WERI-Rb-1 (cell line): Measurements from ENCODE around the gene ROPN1.

ENCODE experiments used
- DNase-seq: peaks from one replicate; pipeline ENCODE4 v3.0.0-alpha.2; 2020
- H3K27ac ChIP-seq: fragments of 250-450 bp; sonication (Bioruptor Pico); 2 replicates; pipeline ENCODE4 v1.5.1; 2020; ENCODE audit warnings: mild to moderate bottlenecking, moderate library complexity
- H3K27me3 ChIP-seq: fragments of 250-450 bp; sonication (Bioruptor Pico); 2 replicates; pipeline ENCODE4 v1.5.1; 2021; ENCODE audit warnings: mild to moderate bottlenecking, low read depth, moderate library complexity; ENCODE audit not compliant: insufficient read depth, severe bottlenecking
- H3K36me3 ChIP-seq: fragments of 250-450 bp; sonication (Bioruptor Pico); 2 replicates; pipeline ENCODE4 v1.5.1; 2020; ENCODE audit warnings: mild to moderate bottlenecking, moderate library complexity
- H3K4me3 ChIP-seq: 2 replicates; pipeline ENCODE4 v1.5.1; 2011; ENCODE audit warnings: low read depth, mild to moderate bottlenecking, control low read depth, low read length
- H3K9me3 ChIP-seq: fragments of 250-450 bp; sonication (Bioruptor Pico); 2 replicates; pipeline ENCODE4 v1.5.1; 2021; ENCODE audit warnings: mild to moderate bottlenecking, moderate library complexity; ENCODE audit not compliant: severe bottlenecking
- TF ChIP-seq, protein P1 (sequence below): IDR thresholded peaks from 2 replicates; pipeline ENCODE4 v1.5.1; 2011; ENCODE audit warnings: low read depth, mild to moderate bottlenecking, control low read depth, inconsistent platforms, low read length

Gene ROPN1

DNA sequence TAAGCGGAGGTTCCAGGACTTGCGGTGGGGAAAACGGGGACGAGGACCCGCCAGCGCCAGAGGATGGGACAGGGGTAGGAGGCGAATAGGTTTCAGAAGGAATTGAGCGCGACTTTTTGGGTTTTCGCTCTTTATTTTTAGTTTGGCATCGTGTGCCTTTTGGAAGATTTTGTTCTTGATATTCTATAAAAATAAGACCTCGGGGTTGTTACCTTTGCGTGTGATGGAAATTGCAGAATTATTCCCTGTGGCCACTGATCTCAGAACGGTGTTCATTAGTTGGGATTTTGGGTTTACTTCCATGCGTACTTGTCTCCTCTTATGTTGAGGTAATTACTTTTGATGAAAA lies 30.4 kb downstream of the ROPN1 start:
- TF ChIP-seq, protein P1, sequence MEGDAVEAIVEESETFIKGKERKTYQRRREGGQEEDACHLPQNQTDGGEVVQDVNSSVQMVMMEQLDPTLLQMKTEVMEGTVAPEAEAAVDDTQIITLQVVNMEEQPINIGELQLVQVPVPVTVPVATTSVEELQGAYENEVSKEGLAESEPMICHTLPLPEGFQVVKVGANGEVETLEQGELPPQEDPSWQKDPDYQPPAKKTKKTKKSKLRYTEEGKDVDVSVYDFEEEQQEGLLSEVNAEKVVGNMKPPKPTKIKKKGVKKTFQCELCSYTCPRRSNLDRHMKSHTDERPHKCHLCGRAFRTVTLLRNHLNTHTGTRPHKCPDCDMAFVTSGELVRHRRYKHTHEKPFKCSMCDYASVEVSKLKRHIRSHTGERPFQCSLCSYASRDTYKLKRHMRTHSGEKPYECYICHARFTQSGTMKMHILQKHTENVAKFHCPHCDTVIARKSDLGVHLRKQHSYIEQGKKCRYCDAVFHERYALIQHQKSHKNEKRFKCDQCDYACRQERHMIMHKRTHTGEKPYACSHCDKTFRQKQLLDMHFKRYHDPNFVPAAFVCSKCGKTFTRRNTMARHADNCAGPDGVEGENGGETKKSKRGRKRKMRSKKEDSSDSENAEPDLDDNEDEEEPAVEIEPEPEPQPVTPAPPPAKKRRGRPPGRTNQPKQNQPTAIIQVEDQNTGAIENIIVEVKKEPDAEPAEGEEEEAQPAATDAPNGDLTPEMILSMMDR: no peak
- Histone ChIP-seq H3K4me3 (peak overlapping the region; percentile 80), H3K27me3 (no peaks in the 10 kb centered on the region), H3K27ac (peak overlapping the region; percentile 14; the same call in 1 of the 2 replicates), H3K9me3 (no peaks in the 10 kb centered on the region), H3K36me3 (peaks cover 2% of the 10 kb centered on the region; the same call in 1 of the 2 replicates)
- no peak for DNase-seq

DNA sequence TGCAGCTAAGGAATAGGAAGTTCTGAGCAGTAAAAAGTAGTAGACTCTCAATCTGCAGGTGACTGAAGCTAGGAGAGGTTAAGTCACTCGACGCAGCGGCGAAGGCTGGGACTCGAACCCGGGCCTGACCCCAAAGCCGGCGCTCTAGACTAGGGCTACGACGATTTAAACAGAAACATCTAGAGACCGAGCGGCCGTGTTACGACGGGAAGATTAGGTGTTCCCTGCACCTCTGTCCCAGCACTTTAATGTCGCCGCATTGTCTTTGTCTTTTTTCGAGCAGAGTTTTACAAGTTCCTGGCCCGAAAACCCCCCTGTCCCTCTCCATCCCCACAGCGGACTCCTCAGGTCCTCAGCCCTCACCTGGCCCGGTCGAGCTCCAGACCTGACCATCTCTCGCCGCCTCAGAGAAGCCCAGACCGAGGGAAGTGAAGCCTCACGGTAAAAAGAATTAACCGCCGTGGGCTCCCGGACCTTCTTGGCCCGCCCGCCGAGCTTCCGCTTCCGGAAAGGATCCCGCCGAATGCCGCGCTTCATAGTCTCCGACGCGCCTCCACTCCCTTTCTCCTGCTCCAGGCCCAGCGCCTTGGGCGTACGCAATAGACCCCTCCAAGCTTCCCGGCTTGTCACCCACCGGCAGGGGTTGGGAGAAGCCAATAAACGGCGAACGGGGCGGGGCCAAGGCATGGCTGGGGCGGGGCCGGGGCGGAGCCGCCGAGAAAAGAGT lies 31.0 kb downstream of the ROPN1 start, which contains the start of gene CCDC14:
Gene CCDC14, minus strand, starts transcription at position 449 of the 727 bp plus-strand sequence. Its CDS starts 56 bp downstream, at position 393.
- no peaks in the 10 kb centered on the region for H3K27me3 ChIP-seq
- peak within 1 kb of the TSS; percentile 80 for H3K4me3 ChIP-seq
- peak within 1 kb of the TSS; percentile 89 for H3K27ac ChIP-seq
- TF ChIP-seq, protein P1: no peak
- H3K36me3 ChIP-seq: peaks cover 7% of the 10 kb centered on the region
- no peaks in the 10 kb centered on the region for H3K9me3 ChIP-seq
- DNase-seq: peak; percentile 98

DNA sequence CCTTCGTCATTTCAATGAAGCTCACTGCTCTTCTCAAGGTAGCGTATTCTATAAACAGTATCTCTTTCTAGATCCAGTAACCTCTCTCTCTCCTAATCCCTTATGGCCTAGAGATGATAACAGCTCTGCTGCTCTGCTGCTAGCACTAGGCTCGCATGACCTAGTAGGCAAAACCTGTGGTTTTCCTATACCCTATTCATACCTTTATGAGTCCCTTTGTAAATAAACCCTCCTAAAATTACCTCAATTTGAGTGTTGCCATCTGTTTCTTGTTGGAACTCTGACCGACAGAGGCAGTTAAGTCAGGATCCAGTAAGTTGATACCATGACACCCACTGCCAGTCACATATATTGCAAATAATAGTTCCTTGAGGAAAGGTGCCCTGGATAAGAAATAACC lies 38.2 kb downstream of the ROPN1 start:
- peaks cover 36% of the 10 kb centered on the region for H3K36me3 ChIP-seq
- H3K27me3 ChIP-seq: no peaks in the 10 kb centered on the region
- DNase-seq: no peak
- TF ChIP-seq, protein P1: no peak
- no peak overlapping the region for H3K4me3 ChIP-seq
- H3K27ac ChIP-seq: no peak overlapping the region
- H3K9me3 ChIP-seq: no peaks in the 10 kb centered on the region

DNA sequence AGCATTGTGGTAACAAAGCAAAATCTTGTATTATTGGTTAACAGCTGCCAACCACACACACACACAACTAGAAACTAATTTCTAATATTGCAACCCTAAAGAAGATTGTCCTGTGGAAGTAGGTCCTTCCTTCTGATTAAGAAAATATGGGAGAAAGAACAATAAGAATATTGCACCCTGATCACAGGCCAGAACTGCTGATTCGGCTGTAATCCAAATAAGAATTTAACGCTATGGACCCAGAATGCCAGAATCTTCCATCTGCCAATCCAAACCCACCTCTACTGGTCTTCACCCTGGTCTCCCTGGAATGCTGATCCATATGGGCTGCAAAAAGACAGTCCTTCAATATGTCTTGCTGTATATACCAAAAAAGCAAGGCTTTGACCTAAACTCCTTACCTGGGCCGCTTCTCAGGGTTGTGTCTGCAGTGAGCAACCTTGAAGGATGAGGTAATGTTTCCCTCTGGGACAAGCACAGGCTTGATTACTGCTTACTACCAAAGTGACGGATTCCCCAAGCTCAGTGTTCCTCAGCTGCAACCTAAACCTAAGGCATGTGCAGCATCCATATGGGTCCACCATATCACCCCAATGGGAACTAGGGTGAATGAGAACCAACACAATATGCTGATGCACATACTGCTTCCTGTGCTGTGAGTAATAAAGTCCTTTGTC lies 38.9 kb downstream of the ROPN1 start:
- TF ChIP-seq, protein P1: no peak
- DNase-seq: no peak
- H3K27me3 ChIP-seq: no peaks in the 10 kb centered on the region
- no peak overlapping the region for H3K27ac ChIP-seq
- H3K36me3 ChIP-seq: peaks cover 41% of the 10 kb centered on the region
- H3K9me3 ChIP-seq: no peaks in the 10 kb centered on the region
- no peak overlapping the region for H3K4me3 ChIP-seq

DNA sequence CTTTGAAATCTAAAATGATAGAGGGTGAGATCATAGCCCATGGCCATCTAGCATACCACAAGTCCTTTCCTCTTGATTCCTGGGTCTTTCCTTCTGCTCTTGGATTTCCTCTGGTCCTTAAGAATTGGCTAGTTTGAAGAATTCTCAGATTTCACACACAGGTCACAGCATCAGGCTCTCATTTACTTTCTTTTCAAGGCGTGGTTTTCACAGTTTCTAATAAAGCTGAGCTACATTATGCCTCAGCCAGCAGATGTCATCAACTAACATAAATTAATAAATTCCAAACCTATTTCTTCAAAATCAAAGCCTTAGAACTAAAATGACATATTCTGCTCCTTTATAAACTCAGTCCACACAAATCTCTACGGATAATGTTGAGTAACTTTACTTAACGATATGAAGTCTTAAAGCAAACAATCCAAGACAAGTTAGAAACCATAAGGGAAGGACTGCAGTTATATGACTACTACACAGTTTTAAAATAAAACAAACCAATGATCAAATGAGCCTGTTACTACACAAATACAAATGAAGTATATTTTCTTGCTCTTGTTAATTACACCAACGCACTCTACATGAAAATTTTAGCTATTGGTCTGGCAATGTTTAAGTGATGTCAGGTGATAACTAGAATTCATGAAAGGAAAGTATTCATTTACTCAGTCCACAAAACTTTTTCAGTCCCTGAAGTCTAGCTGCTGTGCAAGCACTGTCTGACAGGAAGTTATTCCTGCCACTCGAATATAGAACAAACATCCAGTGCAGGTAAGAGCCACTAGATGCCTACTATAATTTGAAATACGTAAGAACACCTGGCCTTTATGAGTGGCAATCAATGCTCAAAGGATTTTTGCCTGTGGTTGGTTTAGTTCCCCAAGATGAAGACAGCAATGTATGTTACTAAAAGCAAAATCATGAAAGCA lies 40.1 kb downstream of the ROPN1 start:
- H3K36me3 ChIP-seq: peaks cover 45% of the 10 kb centered on the region
- no peak for DNase-seq
- no peaks in the 10 kb centered on the region for H3K27me3 ChIP-seq
- no peak overlapping the region for H3K27ac ChIP-seq
- H3K4me3 ChIP-seq: no peak overlapping the region
- TF ChIP-seq, protein P1: no peak
- no peaks in the 10 kb centered on the region for H3K9me3 ChIP-seq
